Adrenal gland (tissue), 12 donors: ENCODE results near the gene POLA2. TPM values are rescaled to one million over a fixed set of nuclear protein-coding genes. Genes with fewer than 3 reads are reported as not detected.

Source experiments
- DNase-seq, 7 donors: peaks; one replicate each; pipeline ENCODE4 v3.0.0-alpha.2; 2019 to 2020
- H3K27ac ChIP-seq, 5 donors: fragments of 200-600 bp; sonication (generic) in 4 of 5; 1 replicate in 3 of 5; 2 replicates in 2 of 5; pipeline versions ENCODE4 v1.5.1 to v1.8.0; 2016 to 2020; ENCODE audit warnings: mild to moderate bottlenecking in 1 of 5
- H3K27me3 ChIP-seq: fragments of 200-600 bp; 2 replicates; pipeline ENCODE4 v1.8.0; 2021
- H3K36me3 ChIP-seq, 2 donors: fragments of 200-600 bp; replicated peaks in 1 of 2; 1 replicate in 1 of 2; 2 replicates in 1 of 2; pipeline versions ENCODE4 v1.5.1 to v1.8.0; 2018 to 2022
- H3K4me1 ChIP-seq, 2 donors: fragments of 200-600 bp; replicated peaks in 1 of 2; 1 replicate in 1 of 2; 2 replicates in 1 of 2; pipeline versions ENCODE4 v1.5.1 to v1.8.0; 2018 to 2021
- H3K4me3 ChIP-seq, 4 donors: fragments of 200-600 bp; sonication (generic) in 3 of 4; one replicate each; pipeline ENCODE4 v1.5.1; 2016 to 2018
- H3K9me3 ChIP-seq, 3 donors: fragments of 200-600 bp; sonication (generic) in 1 of 3; replicated peaks in 1 of 3; 1 replicate in 2 of 3; 2 replicates in 1 of 3; pipeline versions ENCODE4 v1.5.1 to v1.8.0; 2016 to 2021
- CTCF ChIP-seq, 6 experiments: fragments of 450-650 bp in 4 of 6; fragments of 200-600 bp in 2 of 6; sonication (generic) in 1 of 6; IDR thresholded peaks; 1 replicate in 5 of 6; 2 replicates in 1 of 6; pipeline versions ENCODE4 v1.5.1 to v1.8.0; 2016 to 2021; ENCODE audit warnings: antibody characterized with exemption in 6 of 6, mild to moderate bottlenecking in 2 of 6, moderate library complexity in 1 of 6
- POLR2A ChIP-seq, 2 donors: fragments of 450-650 bp; IDR thresholded peaks; one replicate each; pipeline ENCODE4 v1.6.1; 2017; ENCODE audit warnings: antibody characterized with exemption in 2 of 2, mild to moderate bottlenecking in 2 of 2, moderate library complexity in 1 of 2
- WGBS, 4 donors: extraction: QIAGEN DNeasy Blood & Tissue Kit in 2 of 4; methylation state at CpG; one replicate each; pipeline versions ENCODE4 v1.1.5 to v1.1.7; 2013 to 2017; 5-methylcytosine and 5-hydroxymethylcytosine counted together
- intact Hi-C, 2 donors: fragments of 100-400 bp; cut with DNase I; formaldehyde crosslinking; loops; one replicate each; pipeline versions ENCODE4 v1.14.1 to v1.15.0; 2022 to 2023
- polyA plus RNA-seq, 3 donors: library from polyadenylated mRNA; stranded (reverse); fragments of 200-250 nt in 2 of 3; fragments of 350-450 nt in 1 of 3; fragmentation: Illumina TruSeq in 1 of 3; extraction: RNeasy Lipid Tissue Mini Kit (QIAGEN cat#74804) in 1 of 3; gene quantifications; one replicate each; pipeline ENCODE4 v1.2.3, GENCODE V29; 2013 to 2014
- total RNA-seq, 9 donors: library from RNA; depleted of rRNA in 4 of 9; stranded (reverse); fragments of >200 nt in 4 of 9; fragments of 120-200 nt in 1 of 9; fragmentation: NEBNext Ultra II Directional in 1 of 9; extraction: Animal tissue kit (Norgen Biotek cat#: 25700) in 1 of 9; gene quantifications; one replicate each; pipeline versions ENCODE4 v1.1.0 to v1.2.4, GENCODE V29; 2013 to 2023
- donor health status: healthy with polysubstance abuse.
- donor health status: Bipolar disorder and iron deficiency.
- donor health status: DM: yes; HTN: yes; CAD: no.
- donor health status: DM: no; HTN: no; CAD: no.
- donor health status: DM: no; HTN: no; CAD: no.
- donor health status: DM: yes; HTN: yes; CAD: no.

Gene POLA2
- total and polyA plus RNA-seq, 12 donors = 3.9 to 12.2 (median 7.7) TPM

- H3K4me3 ChIP-seq = no peak overlapping the region
- peak in 4 of 7 donors; percentile 41 to 55 (median 46) for DNase-seq
- H3K27ac ChIP-seq = no peak overlapping the region
- no peaks in the 10 kb centered on the region for H3K9me3 ChIP-seq
- peaks cover 9 to 34% of the 10 kb centered on the region in 2 donors for H3K4me1 ChIP-seq
- TF ChIP-seq POLR2A (IDR thresholded peaks at IDR 0.05) = no peak
- TF ChIP-seq CTCF (IDR thresholded peaks at IDR 0.05) = no peak
- 59 to 83% (median 71%) methylated on average over 2 to 10 of the region's 10 CpGs for WGBS, 4 donors
- intact Hi-C loops = no loop called here
- H3K36me3 ChIP-seq = no peaks in the 10 kb centered on the region
- H3K27me3 ChIP-seq = no peaks in the 10 kb centered on the region
These were observed 48.5 kb downstream of the POLA2 start for GRCh38 chr11:65310215-65310614.

GRCh38 chr11:65310736-65311135 is 49.0 kb downstream of the POLA2 start:
- no peaks in the 10 kb centered on the region for H3K9me3 ChIP-seq
- intact Hi-C loops = no loop called here
- H3K4me3 ChIP-seq = no peak overlapping the region
- no peaks in the 10 kb centered on the region for H3K36me3 ChIP-seq
- 53 to 92% (median 56%) methylated on average over 2 to 6 of the region's 6 CpGs for WGBS, 4 donors
- peak overlapping the region in 1 of 5 donors; percentile 25 for H3K27ac ChIP-seq
- DNase-seq = no peak
- TF ChIP-seq POLR2A (IDR thresholded peaks at IDR 0.05) (no peak), CTCF (IDR thresholded peaks at IDR 0.05) (no peak)
- peaks cover 13 to 39% of the 10 kb centered on the region in 2 donors for H3K4me1 ChIP-seq
- no peaks in the 10 kb centered on the region for H3K27me3 ChIP-seq

- peaks cover 13 to 42% of the 10 kb centered on the region in 2 donors for H3K4me1 ChIP-seq
- 71 to 74% (median 73%) methylated on average over 3 to 5 of the region's 5 CpGs for WGBS, 4 donors
- H3K27me3 ChIP-seq = no peaks in the 10 kb centered on the region
- no peak for TF ChIP-seq POLR2A (IDR thresholded peaks at IDR 0.05)
- no peak for TF ChIP-seq CTCF (IDR thresholded peaks at IDR 0.05)
- H3K27ac ChIP-seq = peak overlapping the region in 1 of 5 donors; percentile 25
- no peak overlapping the region for H3K4me3 ChIP-seq
- DNase-seq = peak in 1 of 7 donors; percentile 41
- intact Hi-C loops = no loop called here
- H3K36me3 ChIP-seq = no peaks in the 10 kb centered on the region
- H3K9me3 ChIP-seq = no peaks in the 10 kb centered on the region
These were observed 49.5 kb downstream of the POLA2 start for GRCh38 chr11:65311170-65311678.

- intact Hi-C loops = loop anchor here (2.0 kb wide), 2 partner anchors 36 to 38 kb away; no protein-coding TSS in a partner anchor
- 0 to 1% (median 1%) methylated on average over 3 to 74 of the region's 74 CpGs for WGBS, 4 donors
- Histone ChIP-seq H3K36me3 (no peaks in the 10 kb centered on the region), H3K27me3 (no peaks in the 10 kb centered on the region), H3K4me3 (peak within 1 kb of the TSS in 3 of 4 donors; percentile 57 to 78 (median 77)), H3K27ac (peak within 1 kb of the TSS in 4 of 5 donors; percentile 29 to 93 (median 75)), H3K4me1 (peaks cover 13 to 26% of the 10 kb centered on the region in 2 donors), H3K9me3 (no peaks in the 10 kb centered on the region)
- peak; percentile 84 to 92 (median 87) for DNase-seq
- peak in 1 of 2 donors; percentile 56 for TF ChIP-seq POLR2A (IDR thresholded peaks at IDR 0.05)
- TF ChIP-seq CTCF (IDR thresholded peaks at IDR 0.05) = peak in 1 of 6 experiments; percentile 19
These were observed 52.9 kb downstream of the POLA2 start, which contains the start of gene CDC42EP2 for GRCh38 chr11:65314501-65315203. Gene CDC42EP2 (plus strand): TSS chr11:65314866. CDS start chr11:65320899, 6,033 bp downstream.
